H9 (cell line): ENCODE data around the gene MAGEA4. TPM values are rescaled to one million over a fixed set of nuclear protein-coding genes. Genes with fewer than 3 reads are reported as not detected.

Source experiments
- DNase-seq: peaks from one replicate; pipeline ENCODE4 v3.0.0-alpha.2; 2017
- H2AFZ ChIP-seq: one replicate; pipeline ENCODE4 v1.6.1; 2013; ENCODE audit warnings: mild to moderate bottlenecking, low read length, control low read depth, moderate library complexity
- H2AK5ac ChIP-seq: 2 replicates; pipeline ENCODE4 v1.6.1; 2013; ENCODE audit warnings: low read length, control low read depth, mixed read lengths; ENCODE audit not compliant: insufficient read length
- H2BK120ac ChIP-seq: one replicate; pipeline ENCODE4 v1.6.1; 2013; ENCODE audit warnings: low read depth, mild to moderate bottlenecking, low read length, control low read depth, inconsistent platforms; ENCODE audit not compliant: poor library complexity, severe bottlenecking
- H2BK12ac ChIP-seq: 2 replicates; pipeline ENCODE4 v1.6.1; 2013; ENCODE audit warnings: low read length, control low read depth, mixed read lengths, low read depth; ENCODE audit not compliant: insufficient read length
- H2BK15ac ChIP-seq: 2 replicates; pipeline ENCODE4 v1.6.1; 2013; ENCODE audit warnings: low read depth, low read length, control low read depth
- H2BK20ac ChIP-seq: one replicate; pipeline ENCODE4 v1.6.1; 2013; ENCODE audit warnings: low read depth, mild to moderate bottlenecking, low read length, control low read depth, inconsistent platforms; ENCODE audit not compliant: poor library complexity, severe bottlenecking
- H2BK5ac ChIP-seq: 2 replicates; pipeline ENCODE4 v1.6.1; 2013; ENCODE audit warnings: low read length, control low read depth, mixed read lengths; ENCODE audit not compliant: insufficient read length
- H3K14ac ChIP-seq: 2 replicates; pipeline ENCODE4 v1.6.1; 2013; ENCODE audit warnings: low read length, control low read depth; ENCODE audit not compliant: insufficient read depth
- H3K18ac ChIP-seq: 2 replicates; pipeline ENCODE4 v1.6.1; 2013; ENCODE audit warnings: low read depth, mild to moderate bottlenecking, mixed read lengths, low read length, control low read depth; ENCODE audit not compliant: insufficient read length
- H3K23ac ChIP-seq: 2 replicates; pipeline ENCODE4 v1.6.1; 2013; ENCODE audit warnings: low read length, control low read depth, mixed read lengths, low read depth; ENCODE audit not compliant: insufficient read length
- H3K23me2 ChIP-seq: 2 replicates; pipeline ENCODE4 v1.6.1; 2013; ENCODE audit warnings: low read depth, mild to moderate bottlenecking, mixed read lengths, low read length, control low read depth; ENCODE audit not compliant: insufficient read length, poor library complexity, severe bottlenecking
- H3K27ac ChIP-seq: 2 replicates; pipeline ENCODE4 v1.5.1; 2013; ENCODE audit warnings: low read length, control low read depth, mixed read lengths, low read depth; ENCODE audit not compliant: insufficient read length
- H3K27me3 ChIP-seq: 2 replicates; pipeline ENCODE4 v1.6.1; 2013; ENCODE audit warnings: low read length, control low read depth, inconsistent platforms; ENCODE audit not compliant: insufficient read depth
- H3K4ac ChIP-seq: 2 replicates; pipeline ENCODE4 v1.6.1; 2013; ENCODE audit warnings: low read depth, mild to moderate bottlenecking, control low read depth, inconsistent platforms, low read length, moderate library complexity
- H3K4me1 ChIP-seq: 2 replicates; pipeline ENCODE4 v1.6.1; 2013; ENCODE audit warnings: low read length, control low read depth, inconsistent platforms; ENCODE audit not compliant: insufficient read depth
- H3K4me2 ChIP-seq: 2 replicates; pipeline ENCODE4 v1.6.1; 2013; ENCODE audit warnings: low read length, control low read depth, mixed read lengths; ENCODE audit not compliant: insufficient read length, insufficient read depth
- H3K56ac ChIP-seq: 2 replicates; pipeline ENCODE4 v1.6.1; 2013; ENCODE audit warnings: low read depth, mild to moderate bottlenecking, mixed read lengths, low read length, control low read depth; ENCODE audit not compliant: insufficient read length
- H3K79me1 ChIP-seq: 2 replicates; pipeline ENCODE4 v1.6.1; 2013; ENCODE audit warnings: low read depth, mild to moderate bottlenecking, moderate library complexity, low read length, control low read depth, inconsistent platforms; ENCODE audit not compliant: insufficient read depth, poor library complexity, severe bottlenecking
- H3K79me2 ChIP-seq: 2 replicates; pipeline ENCODE4 v1.6.1; 2013; ENCODE audit warnings: low read length, control low read depth, inconsistent platforms; ENCODE audit not compliant: insufficient read depth
- H3K9ac ChIP-seq: 2 replicates; pipeline ENCODE4 v1.6.1; 2013; ENCODE audit warnings: low read length, control low read depth, mixed read lengths; ENCODE audit not compliant: insufficient read length; ENCODE audit errors: extremely low read depth
- H3K9me3 ChIP-seq: one replicate; pipeline ENCODE4 v1.6.1; 2013; ENCODE audit warnings: low read depth, low read length, inconsistent platforms; ENCODE audit not compliant: control insufficient read depth
- H3T11ph ChIP-seq: one replicate; pipeline ENCODE4 v1.6.1; 2013; ENCODE audit warnings: mild to moderate bottlenecking, low read length, control low read depth, inconsistent platforms
- H4K20me1 ChIP-seq: one replicate; pipeline ENCODE4 v1.6.1; 2013; ENCODE audit not compliant: control insufficient read depth, insufficient read length, insufficient read depth
- H4K5ac ChIP-seq: 2 replicates; pipeline ENCODE4 v1.6.1; 2013; ENCODE audit warnings: low read depth, mild to moderate bottlenecking, mixed read lengths, low read length, control low read depth; ENCODE audit not compliant: insufficient read length
- H4K8ac ChIP-seq: replicated peaks from 2 replicates; pipeline ENCODE4 v1.6.1; 2013; ENCODE audit warnings: low read length, control low read depth, mixed read lengths, low read depth; ENCODE audit not compliant: insufficient read length
- H4K91ac ChIP-seq: 2 replicates; pipeline ENCODE4 v1.6.1; 2013; ENCODE audit warnings: low read depth, mild to moderate bottlenecking, moderate library complexity, mixed read lengths, low read length, control low read depth; ENCODE audit not compliant: insufficient read length
- H3K27ac Mint-ChIP-seq, 3 experiments: 2 replicates in 2 of 3; 3 replicates in 1 of 3; pipeline ENCODE4 v1.8.0; 2020 to 2021; ENCODE audit warnings: mixed read lengths in 3 of 3, mild to moderate bottlenecking in 1 of 3, moderate library complexity in 1 of 3
- H3K27me3 Mint-ChIP-seq: 2 replicates; pipeline ENCODE4 v1.8.0; 2021; ENCODE audit warnings: low read depth, mild to moderate bottlenecking, moderate library complexity, mixed read lengths
- H3K36me3 Mint-ChIP-seq, 3 experiments: 2 replicates in 2 of 3; 3 replicates in 1 of 3; pipeline ENCODE4 v1.8.0; 2020 to 2021; ENCODE audit warnings: low read depth in 3 of 3, mixed read lengths in 3 of 3; ENCODE audit not compliant: insufficient read depth in 1 of 3
- H3K4me1 Mint-ChIP-seq, 2 experiments: 2 replicates each; pipeline ENCODE4 v1.8.0; 2020; ENCODE audit warnings: mixed read lengths in 2 of 2
- H3K4me3 Mint-ChIP-seq, 2 experiments: 2 replicates in 1 of 2; 3 replicates in 1 of 2; pipeline ENCODE4 v1.8.0; 2020 to 2021; ENCODE audit warnings: mild to moderate bottlenecking in 2 of 2, mixed read lengths in 2 of 2, moderate library complexity in 1 of 2
- H3K9me3 Mint-ChIP-seq, 2 experiments: 2 replicates in 1 of 2; 3 replicates in 1 of 2; pipeline ENCODE4 v1.8.0; 2020; ENCODE audit warnings: mild to moderate bottlenecking in 2 of 2, mixed read lengths in 2 of 2, moderate library complexity in 1 of 2
- CTCF ChIP-seq: fragments of 200-600 bp; sonication (generic); conservative IDR thresholded peaks from 3 replicates; pipeline ENCODE4 v1.8.0; 2021; ENCODE audit warnings: antibody characterized with exemption, mild to moderate bottlenecking
- WGBS: extraction: QIAGEN DNeasy Blood & Tissue Kit; methylation state at CpG from one replicate; pipeline ENCODE4 v1.1.7; 2013; ENCODE audit warnings: missing lambda C conversion rate, low lambda C conversion rate, mixed read lengths; ENCODE audit not compliant: insufficient read length; ENCODE audit errors: extremely low coverage; 5-methylcytosine and 5-hydroxymethylcytosine counted together
- total RNA-seq: library from RNA; stranded (reverse); gene quantifications from 2 replicates; pipeline ENCODE4 v1.2.1, GENCODE V29; 2021

The MAGEA4 gene
- total RNA-seq, 1 experiment from 2014 or later, result 0.68 TPM

- Histone ChIP-seq H3K4me1 (no peaks in the 10 kb centered on the region), H2AK5ac (no peak overlapping the region), H2BK12ac (no peak overlapping the region), H3K4ac (no peak overlapping the region), H4K8ac (no peak overlapping the region), H3K79me1 (no peaks in the 10 kb centered on the region), H3K4me2 (no peak overlapping the region), H3K23ac (no peak overlapping the region), H3K9ac (no peak overlapping the region), H3K23me2 (no peaks in the 10 kb centered on the region), H2AFZ (no peak overlapping the region), H3K27me3 (no peaks in the 10 kb centered on the region), H2BK20ac (no peak overlapping the region), H3K14ac (no peak overlapping the region), H4K5ac (no peak overlapping the region), H3K9me3 (peaks cover 63% of the 10 kb centered on the region), H4K20me1 (no peaks in the 10 kb centered on the region), H3K79me2 (no peaks in the 10 kb centered on the region), H3K27ac (no peak overlapping the region), H2BK15ac (no peak overlapping the region), H2BK5ac (no peak overlapping the region), H3K56ac (no peak overlapping the region), H3T11ph (no peak overlapping the region), H3K18ac (no peak overlapping the region), H4K91ac (no peak overlapping the region), H2BK120ac (no peak overlapping the region)
- H3K9me3 Mint-ChIP-seq, result peaks cover 80 to 81% of the 10 kb centered on the region in 2 experiments
- H3K36me3 Mint-ChIP-seq, result peaks cover 17 to 26% (median 22%) of the 10 kb centered on the region in 3 experiments
- no peaks in the 10 kb centered on the region for H3K4me1 Mint-ChIP-seq
- no peaks in the 10 kb centered on the region; the same call in none of the 2 replicates for H3K27me3 Mint-ChIP-seq
- no peak for TF ChIP-seq CTCF
- H3K27ac Mint-ChIP-seq, result no peak overlapping the region
- WGBS, result no CpG with 5 or more reads among the region's 5 CpGs
- H3K4me3 Mint-ChIP-seq, result no peak overlapping the region
- DNase-seq, result no peak
Measured at GRCh38 chrX:151962034-151962433, 49.3 kb downstream of the MAGEA4 start.
